ENCODE results near the gene SAT1. TPM values are rescaled to one million over a fixed set of nuclear protein-coding genes. Genes with fewer than 3 reads are reported as not detected.

The SAT1 gene
- polyA plus RNA-seq, 2 donors, result 250 to 644 TPM

DNA sequence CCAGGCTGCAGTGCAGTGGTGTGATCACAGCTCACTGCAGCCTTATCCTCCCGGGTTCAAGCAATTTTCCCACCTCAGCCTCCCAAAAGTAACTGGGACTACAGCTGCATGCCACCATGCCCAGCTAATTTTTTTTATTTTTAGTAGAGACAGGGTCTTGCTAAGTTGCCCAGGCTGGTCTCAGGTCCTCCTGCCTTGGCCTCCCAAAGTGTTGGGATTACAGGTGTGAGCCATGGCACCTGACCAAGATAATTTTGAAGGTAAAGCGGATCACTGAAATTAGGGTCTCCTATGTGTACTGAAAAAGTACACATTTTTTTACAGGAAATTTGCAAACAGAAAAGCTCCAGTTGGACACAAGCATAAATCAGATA lies 4.8 kb downstream of the SAT1 start:
- Histone ChIP-seq H3K27ac (ENCODE audit: low read depth in 2 of 2, low read length in 1 of 2) (no peak overlapping the region), H3K36me3 (ENCODE audit: control insufficient read depth in 2 of 2, insufficient read depth in 2 of 2, low read length in 1 of 2) (no peaks in the 10 kb centered on the region), H3K4me3 (ENCODE audit: low read depth in 1 of 2, low read length in 2 of 2) (no peak overlapping the region), H3K27me3 (ENCODE audit: control insufficient read depth in 1 of 2, insufficient read depth in 2 of 2, low read length in 2 of 2) (no peaks in the 10 kb centered on the region), H3K4me1 (ENCODE audit: control insufficient read depth in 2 of 2, insufficient read depth in 2 of 2, low read length in 1 of 2) (no peaks in the 10 kb centered on the region), H3K9me3 (ENCODE audit: control insufficient read depth in 2 of 2, insufficient read depth in 1 of 2, low read depth in 1 of 2, low read length in 1 of 2) (no peaks in the 10 kb centered on the region)
- WGBS, 2 donors, result 85 to 87% methylated on average over 2 of the region's 2 CpGs

DNA sequence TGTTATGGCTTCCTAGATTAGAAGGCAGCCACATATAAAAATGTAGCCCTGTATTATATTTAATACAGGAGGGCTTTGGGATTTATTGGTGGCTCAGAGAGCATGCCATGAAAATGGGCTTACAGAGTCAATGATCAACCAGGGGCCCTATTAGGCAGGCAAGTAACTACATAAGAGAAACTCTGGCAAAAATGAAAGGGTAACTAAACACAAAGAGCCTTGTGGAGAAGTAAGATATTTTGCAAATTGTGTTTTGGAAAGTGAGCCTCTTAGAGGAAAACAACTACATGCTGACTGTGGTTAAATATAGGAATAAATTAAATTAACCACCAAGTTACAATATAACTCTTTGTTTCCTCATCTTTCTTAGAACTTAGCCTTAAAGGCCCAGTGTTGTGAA lies 5.5 kb downstream of the SAT1 start:
- H3K27ac ChIP-seq (ENCODE audit: low read depth in 2 of 2, low read length in 1 of 2), result no peak overlapping the region
- no peaks in the 10 kb centered on the region for H3K9me3 ChIP-seq (ENCODE audit: control insufficient read depth in 2 of 2, insufficient read depth in 1 of 2, low read depth in 1 of 2, low read length in 1 of 2)
- H3K36me3 ChIP-seq (ENCODE audit: control insufficient read depth in 2 of 2, insufficient read depth in 2 of 2, low read length in 1 of 2), result no peaks in the 10 kb centered on the region
- H3K4me3 ChIP-seq (ENCODE audit: low read depth in 1 of 2, low read length in 2 of 2), result no peak overlapping the region
- H3K27me3 ChIP-seq (ENCODE audit: control insufficient read depth in 1 of 2, insufficient read depth in 2 of 2, low read length in 2 of 2), result no peaks in the 10 kb centered on the region
- no peaks in the 10 kb centered on the region for H3K4me1 ChIP-seq (ENCODE audit: control insufficient read depth in 2 of 2, insufficient read depth in 2 of 2, low read length in 1 of 2)

DNA sequence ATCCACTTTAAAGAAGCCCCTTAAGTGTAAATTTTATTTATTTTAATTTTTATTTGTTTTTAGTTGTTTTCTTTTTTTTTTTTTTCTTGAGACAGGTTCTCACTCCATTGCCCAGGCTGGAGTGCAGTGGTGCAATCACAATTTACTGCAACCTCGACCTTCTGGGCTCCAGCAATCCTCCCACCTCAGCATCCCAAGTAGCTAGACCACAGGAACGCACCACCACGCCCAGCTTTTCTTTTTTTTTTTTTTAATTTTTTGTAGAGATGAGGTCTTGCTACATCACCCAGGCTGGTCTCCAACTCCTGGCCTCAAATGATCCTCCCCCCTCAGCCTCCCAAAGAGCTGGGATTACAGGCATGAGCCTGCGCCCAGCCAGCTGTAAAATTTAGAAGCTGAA lies 6.0 kb downstream of the SAT1 start:
- Histone ChIP-seq H3K36me3 (ENCODE audit: control insufficient read depth in 2 of 2, insufficient read depth in 2 of 2, low read length in 1 of 2) (no peaks in the 10 kb centered on the region), H3K27ac (ENCODE audit: low read depth in 2 of 2, low read length in 1 of 2) (no peak overlapping the region), H3K4me3 (ENCODE audit: low read depth in 1 of 2, low read length in 2 of 2) (no peak overlapping the region), H3K9me3 (ENCODE audit: control insufficient read depth in 2 of 2, insufficient read depth in 1 of 2, low read depth in 1 of 2, low read length in 1 of 2) (no peaks in the 10 kb centered on the region), H3K27me3 (ENCODE audit: control insufficient read depth in 1 of 2, insufficient read depth in 2 of 2, low read length in 2 of 2) (no peaks in the 10 kb centered on the region), H3K4me1 (ENCODE audit: control insufficient read depth in 2 of 2, insufficient read depth in 2 of 2, low read length in 1 of 2) (no peaks in the 10 kb centered on the region)
- whole genome bisulfite sequencing, 2 donors, result 72 to 87% methylated on average over 4 of the region's 4 CpGs

DNA sequence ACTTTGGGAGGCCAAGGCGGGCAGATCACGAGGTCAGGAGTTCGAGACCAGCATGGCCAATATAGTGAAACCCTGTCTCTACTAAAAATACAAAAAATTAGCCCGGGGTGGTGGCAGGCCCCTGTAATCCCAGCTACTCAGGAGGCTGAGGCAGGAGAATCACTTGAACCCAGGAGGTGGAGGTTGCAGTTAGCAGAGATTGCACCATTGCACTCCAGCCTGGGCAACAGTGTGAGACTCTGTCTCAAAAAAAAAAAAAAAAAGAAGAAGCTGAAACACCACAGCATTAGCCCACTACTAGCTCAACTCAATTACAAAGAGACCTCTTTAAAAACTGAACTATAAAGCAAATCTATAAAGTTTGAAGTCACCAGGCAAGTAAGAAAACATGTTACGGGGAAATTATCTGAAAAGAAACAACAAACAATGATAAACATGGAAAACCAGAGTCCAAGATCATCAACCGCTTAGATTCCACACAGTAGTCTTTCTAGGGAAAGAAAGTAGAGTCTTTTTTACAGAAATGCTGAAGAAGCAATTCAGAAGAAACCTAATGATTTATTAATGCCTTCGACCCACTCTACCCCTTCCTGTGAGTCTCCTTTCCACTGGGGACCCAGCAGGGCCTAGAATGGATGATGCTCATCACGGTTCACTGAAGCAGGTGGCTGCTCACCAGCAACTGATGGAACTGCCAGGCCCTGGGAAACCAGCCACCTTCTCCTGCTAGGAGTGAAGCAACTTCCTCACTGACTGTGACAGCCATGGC lies 6.6 kb downstream of the SAT1 start:
- H3K27me3 ChIP-seq (ENCODE audit: control insufficient read depth in 1 of 2, insufficient read depth in 2 of 2, low read length in 2 of 2), result no peaks in the 10 kb centered on the region
- WGBS, 2 donors, result 81 to 90% methylated on average over 8 of the region's 8 CpGs
- no peaks in the 10 kb centered on the region for H3K4me1 ChIP-seq (ENCODE audit: control insufficient read depth in 2 of 2, insufficient read depth in 2 of 2, low read length in 1 of 2)
- no peak overlapping the region for H3K4me3 ChIP-seq (ENCODE audit: low read depth in 1 of 2, low read length in 2 of 2)
- no peaks in the 10 kb centered on the region for H3K9me3 ChIP-seq (ENCODE audit: control insufficient read depth in 2 of 2, insufficient read depth in 1 of 2, low read depth in 1 of 2, low read length in 1 of 2)
- H3K27ac ChIP-seq (ENCODE audit: low read depth in 2 of 2, low read length in 1 of 2), result no peak overlapping the region
- no peaks in the 10 kb centered on the region for H3K36me3 ChIP-seq (ENCODE audit: control insufficient read depth in 2 of 2, insufficient read depth in 2 of 2, low read length in 1 of 2)

DNA sequence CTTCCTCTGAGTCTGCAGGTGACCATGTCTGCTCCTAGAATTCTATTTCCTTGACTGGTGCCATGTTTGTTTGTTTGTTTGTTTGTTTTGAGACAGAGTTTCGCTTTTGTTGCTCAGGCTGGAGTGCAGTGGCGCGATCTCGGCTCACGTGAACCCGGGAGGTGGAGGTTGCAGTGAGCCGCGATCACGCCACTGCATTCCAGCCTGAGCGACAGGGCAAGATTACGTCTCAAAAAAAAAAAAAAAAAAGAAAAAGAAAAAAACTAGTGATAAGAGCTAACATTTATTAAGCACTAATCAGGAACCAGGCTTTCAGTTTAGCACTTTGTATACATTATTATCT lies 7.2 kb downstream of the SAT1 start:
- H3K9me3 ChIP-seq (ENCODE audit: control insufficient read depth in 2 of 2, insufficient read depth in 1 of 2, low read depth in 1 of 2, low read length in 1 of 2), result no peaks in the 10 kb centered on the region
- H3K27me3 ChIP-seq (ENCODE audit: control insufficient read depth in 1 of 2, insufficient read depth in 2 of 2, low read length in 2 of 2), result no peaks in the 10 kb centered on the region
- no peaks in the 10 kb centered on the region for H3K36me3 ChIP-seq (ENCODE audit: control insufficient read depth in 2 of 2, insufficient read depth in 2 of 2, low read length in 1 of 2)
- no peak overlapping the region for H3K27ac ChIP-seq (ENCODE audit: low read depth in 2 of 2, low read length in 1 of 2)
- no peaks in the 10 kb centered on the region for H3K4me1 ChIP-seq (ENCODE audit: control insufficient read depth in 2 of 2, insufficient read depth in 2 of 2, low read length in 1 of 2)
- H3K4me3 ChIP-seq (ENCODE audit: low read depth in 1 of 2, low read length in 2 of 2), result no peak overlapping the region
- WGBS, 2 donors, result 80 to 90% methylated on average over 11 of the region's 11 CpGs

DNA sequence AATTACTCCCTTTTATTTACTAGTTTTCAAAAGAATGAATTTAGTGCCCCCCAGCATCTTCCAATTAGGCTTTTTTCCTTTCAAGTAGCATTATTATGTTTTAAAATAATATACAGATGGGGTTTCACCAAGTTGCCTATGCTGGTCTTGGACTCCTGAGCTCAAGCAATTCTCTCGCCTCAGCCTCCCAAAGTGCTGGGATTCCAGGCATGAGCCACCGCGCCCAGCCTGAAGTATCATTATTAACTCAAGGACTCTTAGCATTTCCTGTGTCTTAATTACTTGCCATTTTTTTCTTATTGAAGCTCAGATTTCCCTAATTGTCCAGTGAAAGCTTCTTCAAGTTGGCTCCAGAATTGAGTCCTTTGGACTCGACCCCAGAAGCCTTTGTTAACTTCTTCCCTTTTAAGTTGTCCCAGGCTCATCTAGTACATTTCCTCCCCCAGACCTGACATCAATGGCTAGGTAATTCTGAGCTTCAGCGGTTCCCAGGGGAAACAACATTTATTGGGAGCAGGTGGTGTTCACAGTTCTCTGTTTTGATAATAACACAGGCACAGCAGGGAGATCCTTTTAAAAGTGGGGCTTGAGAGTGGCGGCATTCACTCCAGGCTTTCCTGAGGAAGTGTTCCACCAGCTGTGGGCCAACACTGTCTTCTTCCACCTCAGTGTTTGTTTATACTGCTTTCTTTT lies 10.0 kb downstream of the SAT1 start:
- Histone ChIP-seq H3K27ac (ENCODE audit: low read depth in 2 of 2, low read length in 1 of 2) (no peak overlapping the region), H3K27me3 (ENCODE audit: control insufficient read depth in 1 of 2, insufficient read depth in 2 of 2, low read length in 2 of 2) (no peaks in the 10 kb centered on the region)

DNA sequence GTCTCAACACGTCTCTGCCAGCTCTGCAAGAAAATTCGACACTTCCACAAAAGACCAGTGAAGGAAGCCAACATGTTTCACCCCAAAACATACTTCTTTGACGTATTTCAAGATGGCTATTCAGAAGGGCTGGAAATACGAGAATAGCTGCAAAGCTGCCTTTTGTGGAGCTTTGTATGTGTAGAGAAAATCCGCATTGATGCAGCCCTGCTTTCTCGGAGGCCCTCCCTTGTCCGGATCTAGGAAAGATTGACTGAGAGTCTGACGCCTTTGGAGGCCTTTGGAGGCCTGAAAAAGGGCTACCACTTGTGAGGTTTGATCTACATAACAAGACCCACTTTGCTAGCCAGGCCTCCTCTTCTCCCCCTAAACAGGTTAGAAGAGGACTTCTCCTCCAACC lies 12.2 kb downstream of the SAT1 start:
- Histone ChIP-seq H3K4me3 (ENCODE audit: low read depth in 1 of 2, low read length in 2 of 2) (no peak overlapping the region), H3K27me3 (ENCODE audit: control insufficient read depth in 1 of 2, insufficient read depth in 2 of 2, low read length in 2 of 2) (no peaks in the 10 kb centered on the region), H3K36me3 (ENCODE audit: control insufficient read depth in 2 of 2, insufficient read depth in 2 of 2, low read length in 1 of 2) (no peaks in the 10 kb centered on the region), H3K9me3 (ENCODE audit: control insufficient read depth in 2 of 2, insufficient read depth in 1 of 2, low read depth in 1 of 2, low read length in 1 of 2) (no peaks in the 10 kb centered on the region), H3K27ac (ENCODE audit: low read depth in 2 of 2, low read length in 1 of 2) (peak overlapping the region in 1 of 2 donors; percentile 37), H3K4me1 (ENCODE audit: control insufficient read depth in 2 of 2, insufficient read depth in 2 of 2, low read length in 1 of 2) (no peaks in the 10 kb centered on the region)
- 55 to 69% methylated on average over 8 of the region's 8 CpGs for WGBS, 2 donors

More for the DNA sequence above, 10.0 kb downstream of the SAT1 start:
- no peak overlapping the region for H3K4me3 ChIP-seq (ENCODE audit: low read depth in 1 of 2, low read length in 2 of 2)
- 66% methylated on average over 6 of the region's 6 CpGs for WGBS, 2 donors
- H3K36me3 ChIP-seq (ENCODE audit: control insufficient read depth in 2 of 2, insufficient read depth in 2 of 2, low read length in 1 of 2), result no peaks in the 10 kb centered on the region
- H3K4me1 ChIP-seq (ENCODE audit: control insufficient read depth in 2 of 2, insufficient read depth in 2 of 2, low read length in 1 of 2), result no peaks in the 10 kb centered on the region
- H3K9me3 ChIP-seq (ENCODE audit: control insufficient read depth in 2 of 2, insufficient read depth in 1 of 2, low read depth in 1 of 2, low read length in 1 of 2), result no peaks in the 10 kb centered on the region

DNA sequence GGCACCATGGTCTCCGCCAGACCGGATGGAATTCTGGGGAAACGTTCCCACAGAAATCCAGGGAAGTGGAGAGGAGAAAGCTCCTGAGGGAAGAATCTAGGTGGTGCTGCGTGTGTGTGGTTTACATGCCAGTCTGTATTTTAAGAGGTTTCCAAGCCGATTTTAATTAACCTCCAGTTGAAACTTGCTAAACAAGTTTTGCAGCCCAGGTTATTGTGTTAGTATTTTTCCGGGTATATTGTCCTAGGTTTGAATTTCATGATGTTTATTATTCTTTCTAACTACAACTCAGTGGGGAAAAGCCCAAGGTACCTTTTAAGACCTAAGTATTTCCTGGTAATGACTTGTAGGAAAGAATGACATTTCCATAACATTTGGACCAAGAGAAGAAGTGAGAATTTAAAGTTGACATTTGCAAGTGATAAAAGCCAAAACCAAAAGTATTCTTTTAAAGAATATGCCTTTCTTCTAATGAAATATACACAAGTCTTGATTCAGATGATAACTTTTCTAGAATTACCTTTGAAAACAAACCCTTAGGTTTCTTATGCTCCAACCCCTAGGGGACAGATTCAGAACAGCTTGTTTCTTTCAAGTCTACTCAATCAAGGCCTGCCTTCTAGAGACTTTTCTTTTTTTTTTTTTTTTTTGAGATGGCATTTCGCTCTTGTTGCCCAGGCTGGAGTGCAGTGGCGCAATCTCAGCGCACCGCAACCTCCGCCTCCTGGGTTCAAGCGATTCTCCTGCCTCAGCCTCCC lies 14.6 kb downstream of the SAT1 start:
- no peak overlapping the region for H3K4me3 ChIP-seq (ENCODE audit: low read depth in 1 of 2, low read length in 2 of 2)
- H3K9me3 ChIP-seq (ENCODE audit: control insufficient read depth in 2 of 2, insufficient read depth in 1 of 2, low read depth in 1 of 2, low read length in 1 of 2), result no peaks in the 10 kb centered on the region
- H3K27ac ChIP-seq (ENCODE audit: low read depth in 2 of 2, low read length in 1 of 2), result peak overlapping the region; percentile 89 to 95
- H3K4me1 ChIP-seq (ENCODE audit: control insufficient read depth in 2 of 2, insufficient read depth in 2 of 2, low read length in 1 of 2), result no peaks in the 10 kb centered on the region
- H3K27me3 ChIP-seq (ENCODE audit: control insufficient read depth in 1 of 2, insufficient read depth in 2 of 2, low read length in 2 of 2), result no peaks in the 10 kb centered on the region
- 46 to 61% methylated on average over 12 of the region's 12 CpGs for WGBS, 2 donors
- no peaks in the 10 kb centered on the region for H3K36me3 ChIP-seq (ENCODE audit: control insufficient read depth in 2 of 2, insufficient read depth in 2 of 2, low read length in 1 of 2)

DNA sequence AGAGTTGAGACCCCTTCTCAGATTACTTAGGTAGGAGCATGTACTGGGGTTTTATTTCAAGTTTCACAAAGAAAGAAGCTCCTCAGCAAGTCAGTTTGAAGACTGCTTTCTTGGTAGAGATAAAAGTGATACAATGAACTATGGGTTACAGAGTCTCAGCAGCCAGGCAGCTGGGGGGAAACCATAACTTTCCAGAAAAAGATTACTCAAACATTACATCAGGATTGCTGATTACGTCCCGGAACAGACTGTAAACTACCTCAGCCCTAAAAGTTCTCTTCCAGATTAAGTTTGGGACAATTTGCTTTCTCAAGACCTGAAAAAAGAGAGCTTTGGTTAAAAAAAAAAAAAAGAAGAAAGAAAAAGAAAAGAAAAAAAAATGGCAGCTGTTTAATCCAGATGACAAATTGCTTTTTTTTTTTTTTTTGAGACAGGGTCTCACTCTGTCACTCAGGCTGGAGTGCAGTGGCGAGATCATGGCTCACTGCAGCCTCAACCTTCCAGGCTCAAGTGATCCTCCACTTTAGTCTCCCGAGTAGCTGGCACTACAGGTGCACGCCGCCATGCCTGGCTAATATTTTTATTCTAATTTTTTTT lies 16.6 kb downstream of the SAT1 start:
- H3K27ac ChIP-seq (ENCODE audit: low read depth in 2 of 2, low read length in 1 of 2), result no peak overlapping the region
- no peaks in the 10 kb centered on the region for H3K4me1 ChIP-seq (ENCODE audit: control insufficient read depth in 2 of 2, insufficient read depth in 2 of 2, low read length in 1 of 2)
- WGBS, 2 donors, result 72 to 74% methylated on average over 6 of the region's 6 CpGs

More for the DNA sequence above, 16.6 kb downstream of the SAT1 start:
- Histone ChIP-seq H3K27me3 (ENCODE audit: control insufficient read depth in 1 of 2, insufficient read depth in 2 of 2, low read length in 2 of 2) (no peaks in the 10 kb centered on the region), H3K36me3 (ENCODE audit: control insufficient read depth in 2 of 2, insufficient read depth in 2 of 2, low read length in 1 of 2) (no peaks in the 10 kb centered on the region), H3K4me3 (ENCODE audit: low read depth in 1 of 2, low read length in 2 of 2) (no peak overlapping the region), H3K9me3 (ENCODE audit: control insufficient read depth in 2 of 2, insufficient read depth in 1 of 2, low read depth in 1 of 2, low read length in 1 of 2) (no peaks in the 10 kb centered on the region)
